Measurements from ENCODE around the gene CNGA3. TPM values are rescaled to one million over a fixed set of nuclear protein-coding genes. Genes with fewer than 3 reads are reported as not detected.
"Not testable (repeated sequence)": the region's sequence is repeated elsewhere in the genome, so short reads cannot be mapped to it uniquely, and the experiment has no call there.

CNGA3 gene
- total RNA-seq, 4 donors from 2014 or later, result 0.40 to 1.8 (median 1.6) TPM; not detected in 1

DNA sequence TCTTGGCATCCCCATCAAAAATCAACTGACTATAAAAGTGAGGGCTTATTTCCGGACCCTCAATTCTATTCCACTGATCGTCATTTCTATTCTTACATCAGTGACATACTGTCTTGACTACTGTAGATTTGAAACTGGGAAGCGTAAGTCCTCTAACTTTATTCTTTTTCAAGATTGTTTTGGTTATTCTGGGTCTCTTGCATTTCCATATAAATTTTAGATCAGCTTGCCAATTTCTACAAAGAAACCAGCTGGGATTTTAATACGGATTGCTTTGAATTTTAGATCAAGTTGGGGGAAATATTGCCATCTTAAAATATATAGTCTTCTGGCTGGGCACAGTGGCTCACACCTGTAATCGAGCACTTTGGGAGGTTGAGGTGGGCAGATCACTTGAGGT is 80.5 kb downstream of the CNGA3 start:
- in situ Hi-C loops (cut with MboI; ENCODE audit: low pct_ligation_motif_present in 1 of 4, low pct_unique_long_range_greater_than_20kb in 1 of 4, low sequenced_read_pairs in 3 of 4), result no loop called here
- no peak for DNase-seq

GRCh38 chr2:98432145-98432544 is 85.9 kb downstream of the CNGA3 start:
- intact Hi-C loops (cut with DNase I; ENCODE audit: low total_unique reads), result no loop called here
- H3K9me3 ChIP-seq, result no peaks in the 10 kb centered on the region

More for the DNA sequence above, 80.5 kb downstream of the CNGA3 start:
- H3K27ac ChIP-seq, result no peak overlapping the region
- H3K9me3 ChIP-seq, result peaks cover 10% of the 10 kb centered on the region in 2 donors
- H3K36me3 ChIP-seq, result no peaks in the 10 kb centered on the region
- WGBS, 2 donors (ENCODE audit: low coverage in 1 of 2), result 85 to 94% methylated on average over 5 of the region's 5 CpGs
- intact Hi-C loops (cut with DNase I; ENCODE audit: low total_unique reads), result no loop called here
- H3K4me3 ChIP-seq, result no peak overlapping the region
- no peaks in the 10 kb centered on the region for H3K4me1 ChIP-seq
- TF ChIP-seq POLR2A (IDR thresholded peaks at IDR 0.05), result no peak
- H3K27me3 ChIP-seq, result no peaks in the 10 kb centered on the region

GRCh38 chr2:98433363-98433964 is 87.2 kb downstream of the CNGA3 start:
- no peak for DNase-seq
- H3K36me3 ChIP-seq, result no peaks in the 10 kb centered on the region
- H3K27me3 ChIP-seq, result no peaks in the 10 kb centered on the region
- TF ChIP-seq EP300 (IDR thresholded peaks at IDR 0.05; ENCODE audit: low read depth) (no peak), POLR2A (IDR thresholded peaks at IDR 0.05) (no peak), POLR2AphosphoS5 (IDR thresholded peaks at IDR 0.05) (no peak)
- TF ChIP-seq, protein P1, sequence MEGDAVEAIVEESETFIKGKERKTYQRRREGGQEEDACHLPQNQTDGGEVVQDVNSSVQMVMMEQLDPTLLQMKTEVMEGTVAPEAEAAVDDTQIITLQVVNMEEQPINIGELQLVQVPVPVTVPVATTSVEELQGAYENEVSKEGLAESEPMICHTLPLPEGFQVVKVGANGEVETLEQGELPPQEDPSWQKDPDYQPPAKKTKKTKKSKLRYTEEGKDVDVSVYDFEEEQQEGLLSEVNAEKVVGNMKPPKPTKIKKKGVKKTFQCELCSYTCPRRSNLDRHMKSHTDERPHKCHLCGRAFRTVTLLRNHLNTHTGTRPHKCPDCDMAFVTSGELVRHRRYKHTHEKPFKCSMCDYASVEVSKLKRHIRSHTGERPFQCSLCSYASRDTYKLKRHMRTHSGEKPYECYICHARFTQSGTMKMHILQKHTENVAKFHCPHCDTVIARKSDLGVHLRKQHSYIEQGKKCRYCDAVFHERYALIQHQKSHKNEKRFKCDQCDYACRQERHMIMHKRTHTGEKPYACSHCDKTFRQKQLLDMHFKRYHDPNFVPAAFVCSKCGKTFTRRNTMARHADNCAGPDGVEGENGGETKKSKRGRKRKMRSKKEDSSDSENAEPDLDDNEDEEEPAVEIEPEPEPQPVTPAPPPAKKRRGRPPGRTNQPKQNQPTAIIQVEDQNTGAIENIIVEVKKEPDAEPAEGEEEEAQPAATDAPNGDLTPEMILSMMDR (IDR thresholded peaks at IDR 0.05), result no peak
- no peak overlapping the region for H3K4me3 ChIP-seq
- intact Hi-C loops (cut with DNase I; ENCODE audit: low total_unique reads), result no loop called here
- WGBS, 2 donors (ENCODE audit: low coverage in 1 of 2), result 80% methylated on average over 1 to 2 of the region's 2 CpGs
- H3K4me1 ChIP-seq, result no peaks in the 10 kb centered on the region
- no peaks in the 10 kb centered on the region for H3K9me3 ChIP-seq
- in situ Hi-C loops (cut with MboI; ENCODE audit: low pct_ligation_motif_present in 1 of 4, low pct_unique_long_range_greater_than_20kb in 1 of 4, low sequenced_read_pairs in 3 of 4), result no loop called here
- H3K27ac ChIP-seq, result no peak overlapping the region

More at GRCh38 chr2:98432145-98432544, 85.9 kb downstream of the CNGA3 start:
- Histone ChIP-seq H3K27me3 (no peaks in the 10 kb centered on the region), H3K4me3 (no peak overlapping the region), H3K36me3 (no peaks in the 10 kb centered on the region), H3K27ac (no peak overlapping the region), H3K4me1 (no peaks in the 10 kb centered on the region)
- in situ Hi-C loops (cut with MboI; ENCODE audit: low pct_ligation_motif_present in 1 of 4, low pct_unique_long_range_greater_than_20kb in 1 of 4, low sequenced_read_pairs in 3 of 4), result no loop called here
- no peak for DNase-seq
- TF ChIP-seq POLR2A (IDR thresholded peaks at IDR 0.05) (no peak), EP300 (IDR thresholded peaks at IDR 0.05; ENCODE audit: low read depth) (no peak), POLR2AphosphoS5 (IDR thresholded peaks at IDR 0.05) (no peak)
- TF ChIP-seq, protein P1 (IDR thresholded peaks at IDR 0.05), result no peak

GRCh38 chr2:98434492-98434891 is 88.2 kb downstream of the CNGA3 start:
- 83% methylated on average over 3 of the region's 3 CpGs; no CpG with 5 or more reads in 1 of the 2 donors for WGBS, 2 donors (ENCODE audit: low coverage in 1 of 2)
- DNase-seq, result no peak
- no peak for TF ChIP-seq EP300 (IDR thresholded peaks at IDR 0.05; ENCODE audit: low read depth)
- TF ChIP-seq POLR2A (IDR thresholded peaks at IDR 0.05), result no peak
- TF ChIP-seq, protein P1 (IDR thresholded peaks at IDR 0.05), result no peak
- TF ChIP-seq POLR2AphosphoS5 (IDR thresholded peaks at IDR 0.05), result no peak
- Histone ChIP-seq H3K4me3 (no peak overlapping the region), H3K36me3 (no peaks in the 10 kb centered on the region), H3K4me1 (no peaks in the 10 kb centered on the region), H3K9me3 (no peaks in the 10 kb centered on the region), H3K27ac (no peak overlapping the region), H3K27me3 (no peaks in the 10 kb centered on the region)
- in situ Hi-C loops (cut with MboI; ENCODE audit: low pct_ligation_motif_present in 1 of 4, low pct_unique_long_range_greater_than_20kb in 1 of 4, low sequenced_read_pairs in 3 of 4), result no loop called here
- intact Hi-C loops (cut with DNase I; ENCODE audit: low total_unique reads), result no loop called here

GRCh38 chr2:98435670-98436069 is 89.4 kb downstream of the CNGA3 start:
- H3K27me3 ChIP-seq; in situ Hi-C loops (cut with MboI; ENCODE audit: low pct_ligation_motif_present in 1 of 4, low pct_unique_long_range_greater_than_20kb in 1 of 4, low sequenced_read_pairs in 3 of 4); H3K36me3 ChIP-seq; H3K9me3 ChIP-seq; H3K27ac ChIP-seq; H3K4me1 ChIP-seq; intact Hi-C loops (cut with DNase I; ENCODE audit: low total_unique reads); H3K4me3 ChIP-seq; DNase-seq: not testable (repeated sequence)
- WGBS, 2 donors (ENCODE audit: low coverage in 1 of 2), result 79 to 90% methylated on average over 2 to 4 of the region's 4 CpGs
